H9 (cell line): ENCODE measurements around the gene CTNNA1. TPM values are rescaled to one million over a fixed set of nuclear protein-coding genes. Genes with fewer than 3 reads are reported as not detected.

Experiments used
- DNase-seq: peaks from one replicate; pipeline ENCODE4 v3.0.0-alpha.2; 2017
- H2AFZ ChIP-seq: one replicate; pipeline ENCODE4 v1.6.1; 2013; ENCODE audit warnings: mild to moderate bottlenecking, low read length, control low read depth, moderate library complexity
- H2AK5ac ChIP-seq: 2 replicates; pipeline ENCODE4 v1.6.1; 2013; ENCODE audit warnings: low read length, control low read depth, mixed read lengths; ENCODE audit not compliant: insufficient read length
- H2BK120ac ChIP-seq: one replicate; pipeline ENCODE4 v1.6.1; 2013; ENCODE audit warnings: low read depth, mild to moderate bottlenecking, low read length, control low read depth, inconsistent platforms; ENCODE audit not compliant: poor library complexity, severe bottlenecking
- H2BK12ac ChIP-seq: 2 replicates; pipeline ENCODE4 v1.6.1; 2013; ENCODE audit warnings: low read length, control low read depth, mixed read lengths, low read depth; ENCODE audit not compliant: insufficient read length
- H2BK15ac ChIP-seq: 2 replicates; pipeline ENCODE4 v1.6.1; 2013; ENCODE audit warnings: low read depth, low read length, control low read depth
- H2BK20ac ChIP-seq: one replicate; pipeline ENCODE4 v1.6.1; 2013; ENCODE audit warnings: low read depth, mild to moderate bottlenecking, low read length, control low read depth, inconsistent platforms; ENCODE audit not compliant: poor library complexity, severe bottlenecking
- H2BK5ac ChIP-seq: 2 replicates; pipeline ENCODE4 v1.6.1; 2013; ENCODE audit warnings: low read length, control low read depth, mixed read lengths; ENCODE audit not compliant: insufficient read length
- H3K14ac ChIP-seq: 2 replicates; pipeline ENCODE4 v1.6.1; 2013; ENCODE audit warnings: low read length, control low read depth; ENCODE audit not compliant: insufficient read depth
- H3K18ac ChIP-seq: 2 replicates; pipeline ENCODE4 v1.6.1; 2013; ENCODE audit warnings: low read depth, mild to moderate bottlenecking, mixed read lengths, low read length, control low read depth; ENCODE audit not compliant: insufficient read length
- H3K23ac ChIP-seq: 2 replicates; pipeline ENCODE4 v1.6.1; 2013; ENCODE audit warnings: low read length, control low read depth, mixed read lengths, low read depth; ENCODE audit not compliant: insufficient read length
- H3K23me2 ChIP-seq: 2 replicates; pipeline ENCODE4 v1.6.1; 2013; ENCODE audit warnings: low read depth, mild to moderate bottlenecking, mixed read lengths, low read length, control low read depth; ENCODE audit not compliant: insufficient read length, poor library complexity, severe bottlenecking
- H3K27ac ChIP-seq: 2 replicates; pipeline ENCODE4 v1.5.1; 2013; ENCODE audit warnings: low read length, control low read depth, mixed read lengths, low read depth; ENCODE audit not compliant: insufficient read length
- H3K27me3 ChIP-seq: 2 replicates; pipeline ENCODE4 v1.6.1; 2013; ENCODE audit warnings: low read length, control low read depth, inconsistent platforms; ENCODE audit not compliant: insufficient read depth
- H3K4ac ChIP-seq: 2 replicates; pipeline ENCODE4 v1.6.1; 2013; ENCODE audit warnings: low read depth, mild to moderate bottlenecking, control low read depth, inconsistent platforms, low read length, moderate library complexity
- H3K4me1 ChIP-seq: 2 replicates; pipeline ENCODE4 v1.6.1; 2013; ENCODE audit warnings: low read length, control low read depth, inconsistent platforms; ENCODE audit not compliant: insufficient read depth
- H3K4me2 ChIP-seq: 2 replicates; pipeline ENCODE4 v1.6.1; 2013; ENCODE audit warnings: low read length, control low read depth, mixed read lengths; ENCODE audit not compliant: insufficient read length, insufficient read depth
- H3K56ac ChIP-seq: 2 replicates; pipeline ENCODE4 v1.6.1; 2013; ENCODE audit warnings: low read depth, mild to moderate bottlenecking, mixed read lengths, low read length, control low read depth; ENCODE audit not compliant: insufficient read length
- H3K79me1 ChIP-seq: 2 replicates; pipeline ENCODE4 v1.6.1; 2013; ENCODE audit warnings: low read depth, mild to moderate bottlenecking, moderate library complexity, low read length, control low read depth, inconsistent platforms; ENCODE audit not compliant: insufficient read depth, poor library complexity, severe bottlenecking
- H3K79me2 ChIP-seq: 2 replicates; pipeline ENCODE4 v1.6.1; 2013; ENCODE audit warnings: low read length, control low read depth, inconsistent platforms; ENCODE audit not compliant: insufficient read depth
- H3K9ac ChIP-seq: 2 replicates; pipeline ENCODE4 v1.6.1; 2013; ENCODE audit warnings: low read length, control low read depth, mixed read lengths; ENCODE audit not compliant: insufficient read length; ENCODE audit errors: extremely low read depth
- H3K9me3 ChIP-seq: one replicate; pipeline ENCODE4 v1.6.1; 2013; ENCODE audit warnings: low read depth, low read length, inconsistent platforms; ENCODE audit not compliant: control insufficient read depth
- H3T11ph ChIP-seq: one replicate; pipeline ENCODE4 v1.6.1; 2013; ENCODE audit warnings: mild to moderate bottlenecking, low read length, control low read depth, inconsistent platforms
- H4K20me1 ChIP-seq: one replicate; pipeline ENCODE4 v1.6.1; 2013; ENCODE audit not compliant: control insufficient read depth, insufficient read length, insufficient read depth
- H4K5ac ChIP-seq: 2 replicates; pipeline ENCODE4 v1.6.1; 2013; ENCODE audit warnings: low read depth, mild to moderate bottlenecking, mixed read lengths, low read length, control low read depth; ENCODE audit not compliant: insufficient read length
- H4K8ac ChIP-seq: replicated peaks from 2 replicates; pipeline ENCODE4 v1.6.1; 2013; ENCODE audit warnings: low read length, control low read depth, mixed read lengths, low read depth; ENCODE audit not compliant: insufficient read length
- H4K91ac ChIP-seq: 2 replicates; pipeline ENCODE4 v1.6.1; 2013; ENCODE audit warnings: low read depth, mild to moderate bottlenecking, moderate library complexity, mixed read lengths, low read length, control low read depth; ENCODE audit not compliant: insufficient read length
- H3K27ac Mint-ChIP-seq, 3 experiments: 2 replicates in 2 of 3; 3 replicates in 1 of 3; pipeline ENCODE4 v1.8.0; 2020 to 2021; ENCODE audit warnings: mixed read lengths in 3 of 3, mild to moderate bottlenecking in 1 of 3, moderate library complexity in 1 of 3
- H3K27me3 Mint-ChIP-seq: 2 replicates; pipeline ENCODE4 v1.8.0; 2021; ENCODE audit warnings: low read depth, mild to moderate bottlenecking, moderate library complexity, mixed read lengths
- H3K36me3 Mint-ChIP-seq, 3 experiments: 2 replicates in 2 of 3; 3 replicates in 1 of 3; pipeline ENCODE4 v1.8.0; 2020 to 2021; ENCODE audit warnings: low read depth in 3 of 3, mixed read lengths in 3 of 3; ENCODE audit not compliant: insufficient read depth in 1 of 3
- H3K4me1 Mint-ChIP-seq, 2 experiments: 2 replicates each; pipeline ENCODE4 v1.8.0; 2020; ENCODE audit warnings: mixed read lengths in 2 of 2
- H3K4me3 Mint-ChIP-seq, 2 experiments: 2 replicates in 1 of 2; 3 replicates in 1 of 2; pipeline ENCODE4 v1.8.0; 2020 to 2021; ENCODE audit warnings: mild to moderate bottlenecking in 2 of 2, mixed read lengths in 2 of 2, moderate library complexity in 1 of 2
- H3K9me3 Mint-ChIP-seq, 2 experiments: 2 replicates in 1 of 2; 3 replicates in 1 of 2; pipeline ENCODE4 v1.8.0; 2020; ENCODE audit warnings: mild to moderate bottlenecking in 2 of 2, mixed read lengths in 2 of 2, moderate library complexity in 1 of 2
- CTCF ChIP-seq: fragments of 200-600 bp; sonication (generic); conservative IDR thresholded peaks from 3 replicates; pipeline ENCODE4 v1.8.0; 2021; ENCODE audit warnings: antibody characterized with exemption, mild to moderate bottlenecking
- WGBS: extraction: QIAGEN DNeasy Blood & Tissue Kit; methylation state at CpG from one replicate; pipeline ENCODE4 v1.1.7; 2013; ENCODE audit warnings: missing lambda C conversion rate, low lambda C conversion rate, mixed read lengths; ENCODE audit not compliant: insufficient read length; ENCODE audit errors: extremely low coverage; 5-methylcytosine and 5-hydroxymethylcytosine counted together
- total RNA-seq: library from RNA; stranded (reverse); gene quantifications from 2 replicates; pipeline ENCODE4 v1.2.1, GENCODE V29; 2021

Gene CTNNA1
- total RNA-seq, 1 experiment from 2014 or later: 354 TPM

GRCh38 chr5:138753794-138754698 is 821 bp downstream of the CTNNA1 start:
- H3K79me2 ChIP-seq: peaks cover 39% of the 10 kb centered on the region
- H2AFZ ChIP-seq: no peak overlapping the region
- H3K23ac ChIP-seq: no peak overlapping the region
- H3K14ac ChIP-seq: peak overlapping the region; percentile 77; the same call in 1 of the 2 replicates
- H3K4ac ChIP-seq: no peak overlapping the region
- no peak for TF ChIP-seq CTCF
- H2BK15ac ChIP-seq: no peak overlapping the region
- no peak overlapping the region for H2BK12ac ChIP-seq
- no peaks in the 10 kb centered on the region for H3K9me3 ChIP-seq
- Mint-ChIP-seq H3K36me3 (peaks cover 42 to 47% (median 44%) of the 10 kb centered on the region in 3 experiments), H3K9me3 (peaks cover 24 to 25% of the 10 kb centered on the region in 2 experiments), H3K4me3 (peak overlapping the region; percentile 89 to 90), H3K27ac (peak overlapping the region; percentile 52 to 81 (median 78)), H3K27me3 (no peaks in the 10 kb centered on the region), H3K4me1 (peaks cover 29 to 37% of the 10 kb centered on the region in 2 experiments)
- no peak overlapping the region for H2AK5ac ChIP-seq
- no peak overlapping the region for H2BK20ac ChIP-seq
- no peak overlapping the region for H4K5ac ChIP-seq
- peaks cover 11% of the 10 kb centered on the region for H3K23me2 ChIP-seq
- H2BK5ac ChIP-seq: no peak overlapping the region
- H3K27ac ChIP-seq: no peak overlapping the region
- H3K27me3 ChIP-seq: no peaks in the 10 kb centered on the region
- DNase-seq: peak; percentile 43
- H3T11ph ChIP-seq: no peak overlapping the region
- H4K91ac ChIP-seq: no peak overlapping the region
- peak overlapping the region; percentile 39 for H3K9ac ChIP-seq
- WGBS: no CpG with 5 or more reads among the region's 58 CpGs
- H3K79me1 ChIP-seq: peaks cover 10% of the 10 kb centered on the region
- peak overlapping the region; percentile 1 for H2BK120ac ChIP-seq
- H3K4me2 ChIP-seq: peak overlapping the region; percentile 78
- peak overlapping the region; percentile 43 for H3K18ac ChIP-seq
- H3K4me1 ChIP-seq: no peaks in the 10 kb centered on the region; the same call in 1 of the 2 replicates
- H3K56ac ChIP-seq: no peak overlapping the region
- no peak overlapping the region for H4K8ac ChIP-seq
- H4K20me1 ChIP-seq: no peaks in the 10 kb centered on the region
